Thyroid gland (tissue), 4 donors: ENCODE measurements around the gene HS3ST3A1.

Experiments used
- CTCF ChIP-seq, 6 experiments: fragments of 200-600 bp in 3 of 6; fragments of 450-650 bp in 3 of 6; sonication (generic) in 3 of 6; IDR thresholded peaks; one replicate each; pipeline ENCODE4 v1.5.1; 2016 to 2019; ENCODE audit warnings: antibody characterized with exemption in 6 of 6, mild to moderate bottlenecking in 2 of 6, inconsistent platforms in 1 of 6, moderate library complexity in 1 of 6
- POLR2A ChIP-seq, 2 donors: fragments of 450-650 bp; IDR thresholded peaks; one replicate each; pipeline ENCODE4 v1.6.1; 2017; ENCODE audit warnings: antibody characterized with exemption in 2 of 2, mild to moderate bottlenecking in 2 of 2, moderate library complexity in 1 of 2

DNA sequence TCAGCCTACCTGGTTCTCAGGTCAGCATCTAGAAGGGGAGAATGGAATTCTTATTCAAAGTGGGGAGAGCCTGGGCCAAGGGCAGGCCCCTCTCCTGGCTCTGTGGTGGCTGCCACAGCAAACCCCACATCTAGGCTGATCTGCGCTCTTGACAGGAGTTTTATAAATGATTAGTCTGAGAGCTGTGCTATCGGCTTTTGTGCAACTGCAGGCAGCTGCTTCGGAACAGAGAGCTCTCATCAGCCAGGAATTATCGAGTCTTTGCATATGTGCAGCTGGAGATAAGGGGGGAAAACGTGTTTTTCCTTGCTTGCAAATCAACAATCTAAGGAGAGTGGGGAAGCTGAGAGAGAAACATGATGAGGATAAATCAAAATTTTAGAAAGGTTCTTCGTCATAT, 91.7 kb downstream of the HS3ST3A1 start:
- TF ChIP-seq CTCF (IDR thresholded peaks at IDR 0.05) (no peak), POLR2A (IDR thresholded peaks at IDR 0.05) (no peak)
